Measurements from ENCODE around the gene CCDC88C. TPM values are rescaled to one million over a fixed set of nuclear protein-coding genes. Genes with fewer than 3 reads are reported as not detected.
A peak's percentile ranks its signal among the peaks of the same experiment; 100 is the strongest.

Gene CCDC88C
- total RNA-seq, 1 donor from 2014 or later = 44.6 TPM

GRCh38 chr14:91400696-91401095, 16.9 kb downstream of the CCDC88C start:
- no peak for TF ChIP-seq CTCF (conservative IDR thresholded peaks at IDR 0.05)
- no peak for DNase-seq (ENCODE audit: low read depth, low spot score)
- Mint-ChIP-seq H3K4me3 (no peak overlapping the region), H3K4me1 (peaks cover 41% of the 10 kb centered on the region), H3K9me3 (no peaks in the 10 kb centered on the region), H3K36me3 (ENCODE audit: low read depth) (peaks cover 3% of the 10 kb centered on the region), H3K27ac (ENCODE audit: unreplicated experiment) (no peak overlapping the region), H3K27me3 (ENCODE audit: low read depth) (no peaks in the 10 kb centered on the region)

- H3K4me3 Mint-ChIP-seq = no peak overlapping the region
- no peak for DNase-seq (ENCODE audit: low read depth, low spot score)
- H3K9me3 Mint-ChIP-seq = no peaks in the 10 kb centered on the region
- peaks cover 43% of the 10 kb centered on the region for H3K4me1 Mint-ChIP-seq
- no peak overlapping the region for H3K27ac Mint-ChIP-seq (ENCODE audit: unreplicated experiment)
- TF ChIP-seq CTCF (conservative IDR thresholded peaks at IDR 0.05) = no peak
- peaks cover 3% of the 10 kb centered on the region for H3K36me3 Mint-ChIP-seq (ENCODE audit: low read depth)
- no peaks in the 10 kb centered on the region for H3K27me3 Mint-ChIP-seq (ENCODE audit: low read depth)
These were observed 17.6 kb downstream of the CCDC88C start for GRCh38 chr14:91399868-91400640.

GRCh38 chr14:91398707-91399106, 18.9 kb downstream of the CCDC88C start:
- no peak overlapping the region for H3K4me3 Mint-ChIP-seq
- DNase-seq (ENCODE audit: low read depth, low spot score) = no peak

GRCh38 chr14:91397965-91398591, 19.5 kb downstream of the CCDC88C start:
- no peak for TF ChIP-seq CTCF (conservative IDR thresholded peaks at IDR 0.05)
- Mint-ChIP-seq H3K4me3 (no peak overlapping the region), H3K9me3 (no peaks in the 10 kb centered on the region), H3K27ac (ENCODE audit: unreplicated experiment) (no peak overlapping the region), H3K4me1 (peaks cover 58% of the 10 kb centered on the region), H3K36me3 (ENCODE audit: low read depth) (no peaks in the 10 kb centered on the region), H3K27me3 (ENCODE audit: low read depth) (no peaks in the 10 kb centered on the region)
- no peak for DNase-seq (ENCODE audit: low read depth, low spot score)

More at GRCh38 chr14:91398707-91399106, 18.9 kb downstream of the CCDC88C start:
- H3K27ac Mint-ChIP-seq (ENCODE audit: unreplicated experiment) = peak overlapping the region; percentile 96
- H3K4me1 Mint-ChIP-seq = peaks cover 53% of the 10 kb centered on the region
- no peaks in the 10 kb centered on the region for H3K27me3 Mint-ChIP-seq (ENCODE audit: low read depth)
- no peak for TF ChIP-seq CTCF (conservative IDR thresholded peaks at IDR 0.05)
- no peaks in the 10 kb centered on the region for H3K36me3 Mint-ChIP-seq (ENCODE audit: low read depth)
- no peaks in the 10 kb centered on the region for H3K9me3 Mint-ChIP-seq

- no peak overlapping the region for H3K27ac Mint-ChIP-seq (ENCODE audit: unreplicated experiment)
- no peak for DNase-seq (ENCODE audit: low read depth, low spot score)
- peaks cover 63% of the 10 kb centered on the region for H3K4me1 Mint-ChIP-seq
- H3K36me3 Mint-ChIP-seq (ENCODE audit: low read depth) = no peaks in the 10 kb centered on the region
- no peaks in the 10 kb centered on the region for H3K9me3 Mint-ChIP-seq
- no peak for TF ChIP-seq CTCF (conservative IDR thresholded peaks at IDR 0.05)
- H3K4me3 Mint-ChIP-seq = no peak overlapping the region
- H3K27me3 Mint-ChIP-seq (ENCODE audit: low read depth) = no peaks in the 10 kb centered on the region
These were observed 20.4 kb downstream of the CCDC88C start for GRCh38 chr14:91396959-91397815.

Measured in neural crest cell (in vitro differentiated cells).